ENCODE measurements around the gene EMP2.

DNA sequence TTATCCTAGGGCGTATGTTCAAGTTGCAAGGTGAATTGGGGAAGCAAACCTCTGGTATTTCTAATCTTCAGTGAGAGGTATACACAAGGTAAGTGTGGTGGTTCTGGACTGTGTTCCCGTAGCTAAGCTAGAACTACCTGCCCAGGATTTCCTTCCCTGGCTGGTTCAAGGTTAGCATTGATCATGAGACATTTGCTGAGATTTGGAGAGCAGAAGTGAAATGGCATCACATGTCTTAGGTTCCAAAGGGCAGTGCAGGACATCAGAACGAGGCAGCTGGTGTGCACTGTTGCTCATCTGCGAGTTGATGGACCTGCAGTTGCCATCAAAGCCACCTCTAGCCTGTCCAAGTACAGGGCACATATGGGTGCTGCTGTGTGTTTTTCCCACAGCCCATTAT is 95.2 kb downstream of the EMP2 start:
- no peak for TF ChIP-seq POLR2A (IDR thresholded peaks at IDR 0.05)
- TF ChIP-seq, protein P1, sequence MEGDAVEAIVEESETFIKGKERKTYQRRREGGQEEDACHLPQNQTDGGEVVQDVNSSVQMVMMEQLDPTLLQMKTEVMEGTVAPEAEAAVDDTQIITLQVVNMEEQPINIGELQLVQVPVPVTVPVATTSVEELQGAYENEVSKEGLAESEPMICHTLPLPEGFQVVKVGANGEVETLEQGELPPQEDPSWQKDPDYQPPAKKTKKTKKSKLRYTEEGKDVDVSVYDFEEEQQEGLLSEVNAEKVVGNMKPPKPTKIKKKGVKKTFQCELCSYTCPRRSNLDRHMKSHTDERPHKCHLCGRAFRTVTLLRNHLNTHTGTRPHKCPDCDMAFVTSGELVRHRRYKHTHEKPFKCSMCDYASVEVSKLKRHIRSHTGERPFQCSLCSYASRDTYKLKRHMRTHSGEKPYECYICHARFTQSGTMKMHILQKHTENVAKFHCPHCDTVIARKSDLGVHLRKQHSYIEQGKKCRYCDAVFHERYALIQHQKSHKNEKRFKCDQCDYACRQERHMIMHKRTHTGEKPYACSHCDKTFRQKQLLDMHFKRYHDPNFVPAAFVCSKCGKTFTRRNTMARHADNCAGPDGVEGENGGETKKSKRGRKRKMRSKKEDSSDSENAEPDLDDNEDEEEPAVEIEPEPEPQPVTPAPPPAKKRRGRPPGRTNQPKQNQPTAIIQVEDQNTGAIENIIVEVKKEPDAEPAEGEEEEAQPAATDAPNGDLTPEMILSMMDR (IDR thresholded peaks at IDR 0.05) = no peak
